ENCODE data around the gene CADM4. TPM values are rescaled to one million over a fixed set of nuclear protein-coding genes. Genes with fewer than 3 reads are reported as not detected.
A peak's percentile ranks its signal among the peaks of the same experiment; 100 is the strongest.
"Not testable (repeated sequence)": the region's sequence is repeated elsewhere in the genome, so short reads cannot be mapped to it uniquely, and the experiment has no call there.

Gene CADM4
- total RNA-seq, result 93.3 TPM

GRCh38 chr19:43639519-43640423, at the start of gene CADM4:
Gene CADM4, minus strand, starts transcription at chr19:43639850. Its CDS starts 60 bp downstream, at chr19:43639790.
- DNase-seq (ENCODE audit: low spot score in 2 of 2) (peak; percentile 72 to 82), FAIRE-seq (no peak)

- FAIRE-seq (no peak), DNase-seq (ENCODE audit: low spot score in 2 of 2) (no peak)
Measured at GRCh38 chr19:43688059-43688701, 48.5 kb upstream of the CADM4 start.

- no peak for FAIRE-seq
- no peak for DNase-seq (ENCODE audit: low spot score in 2 of 2)
Measured at GRCh38 chr19:43687660-43687997, 48.0 kb upstream of the CADM4 start.

GRCh38 chr19:43684326-43684725, 44.7 kb upstream of the CADM4 start:
- DNase-seq (ENCODE audit: low spot score in 2 of 2) (no peak), FAIRE-seq (no peak)

- DNase-seq (ENCODE audit: low spot score in 2 of 2) (no peak), FAIRE-seq (no peak)
Measured at GRCh38 chr19:43683905-43684304, 44.3 kb upstream of the CADM4 start.

GRCh38 chr19:43682824-43683661, 43.4 kb upstream of the CADM4 start:
- DNase-seq (ENCODE audit: low spot score in 2 of 2) (no peak), FAIRE-seq (no peak)

GRCh38 chr19:43682269-43682668, 42.6 kb upstream of the CADM4 start:
- not testable (repeated sequence) for DNase-seq (ENCODE audit: low spot score in 2 of 2); FAIRE-seq

- no peak for FAIRE-seq
- DNase-seq (ENCODE audit: low spot score in 2 of 2), result no peak
Measured at GRCh38 chr19:43681821-43682220, 42.2 kb upstream of the CADM4 start.

GRCh38 chr19:43678512-43679261, 39.0 kb upstream of the CADM4 start:
- FAIRE-seq (no peak), DNase-seq (ENCODE audit: low spot score in 2 of 2) (no peak)

- FAIRE-seq (no peak), DNase-seq (ENCODE audit: low spot score in 2 of 2) (no peak)
Measured at GRCh38 chr19:43675906-43676305, 36.3 kb upstream of the CADM4 start.

GRCh38 chr19:43675269-43675879, 35.7 kb upstream of the CADM4 start:
- DNase-seq (ENCODE audit: low spot score in 2 of 2) (no peak), FAIRE-seq (no peak)

- DNase-seq (ENCODE audit: low spot score in 2 of 2), result no peak
- FAIRE-seq, result no peak
Measured at GRCh38 chr19:43674596-43674995, 34.9 kb upstream of the CADM4 start.

GRCh38 chr19:43674183-43674582, 34.5 kb upstream of the CADM4 start:
- DNase-seq (ENCODE audit: low spot score in 2 of 2), result no peak
- FAIRE-seq, result no peak

GRCh38 chr19:43673637-43674036, 34.0 kb upstream of the CADM4 start:
- DNase-seq (ENCODE audit: low spot score in 2 of 2), result no peak
- no peak for FAIRE-seq

GRCh38 chr19:43672061-43672679, 32.5 kb upstream of the CADM4 start:
- DNase-seq (ENCODE audit: low spot score in 2 of 2) (no peak), FAIRE-seq (no peak)

GRCh38 chr19:43668406-43669109, 28.9 kb upstream of the CADM4 start:
- FAIRE-seq (peak; percentile 13), DNase-seq (ENCODE audit: low spot score in 2 of 2) (peak; percentile 87 to 95)

- no peak for FAIRE-seq
- no peak for DNase-seq (ENCODE audit: low spot score in 2 of 2)
Measured at GRCh38 chr19:43667876-43668405, 28.3 kb upstream of the CADM4 start.

- DNase-seq (ENCODE audit: low spot score in 2 of 2), result no peak
- FAIRE-seq, result no peak
Measured at GRCh38 chr19:43667126-43667875, 27.7 kb upstream of the CADM4 start.
